T-helper 1 cell (primary cell): Measurements from ENCODE around the gene SERGEF.

Experiments
- DNase-seq, 5 donors: peaks; one replicate each; pipeline ENCODE4 v3.0.0-alpha.2; 2012 to 2020

Gene SERGEF

GRCh38 chr11:17811352-17811751 is 201.5 kb downstream of the SERGEF start:
- DNase-seq, result no peak

GRCh38 chr11:17810746-17811145 is 202.1 kb downstream of the SERGEF start:
- no peak for DNase-seq

- no peak for DNase-seq
Measured at GRCh38 chr11:17810041-17810440, 202.8 kb downstream of the SERGEF start.

- DNase-seq, result no peak
Measured at GRCh38 chr11:17807034-17807433, 205.8 kb downstream of the SERGEF start.

GRCh38 chr11:17805873-17806272 is 207.0 kb downstream of the SERGEF start:
- DNase-seq, result no peak

- DNase-seq, result no peak
Measured at GRCh38 chr11:17805043-17805442, 207.8 kb downstream of the SERGEF start.

GRCh38 chr11:17803754-17804334 is 209.0 kb downstream of the SERGEF start:
- DNase-seq, result no peak

- no peak for DNase-seq
Measured at GRCh38 chr11:17802491-17802890, 210.4 kb downstream of the SERGEF start.

GRCh38 chr11:17801166-17801565 is 211.7 kb downstream of the SERGEF start:
- DNase-seq, result no peak

- DNase-seq, result no peak
Measured at GRCh38 chr11:17799147-17799546, 213.7 kb downstream of the SERGEF start.

- no peak for DNase-seq
Measured at GRCh38 chr11:17798716-17799115, 214.1 kb downstream of the SERGEF start.

GRCh38 chr11:17798253-17798652 is 214.6 kb downstream of the SERGEF start:
- no peak for DNase-seq

- DNase-seq, result no peak
Measured at GRCh38 chr11:17796154-17796553, 216.7 kb downstream of the SERGEF start.

- no peak for DNase-seq
Measured at GRCh38 chr11:17794981-17795380, 217.9 kb downstream of the SERGEF start.

GRCh38 chr11:17793642-17794170 is 219.1 kb downstream of the SERGEF start:
- no peak for DNase-seq

- no peak for DNase-seq
Measured at GRCh38 chr11:17792161-17792560, 220.7 kb downstream of the SERGEF start.

GRCh38 chr11:17791144-17791543 is 221.7 kb downstream of the SERGEF start:
- no peak for DNase-seq

- no peak for DNase-seq
Measured at GRCh38 chr11:17790453-17790852, 222.4 kb downstream of the SERGEF start.

GRCh38 chr11:17788084-17788483 is 224.8 kb downstream of the SERGEF start:
- no peak for DNase-seq

GRCh38 chr11:17786824-17787525 is 225.9 kb downstream of the SERGEF start:
- no peak for DNase-seq

- no peak for DNase-seq
Measured at GRCh38 chr11:17783878-17784277, 229.0 kb downstream of the SERGEF start.

GRCh38 chr11:17782603-17783337 is 230.1 kb downstream of the SERGEF start:
- DNase-seq, result no peak

GRCh38 chr11:17782145-17782544 is 230.7 kb downstream of the SERGEF start:
- DNase-seq, result no peak

- DNase-seq, result no peak
Measured at GRCh38 chr11:17781626-17782025, 231.2 kb downstream of the SERGEF start.
